GM19193 (cell line): ENCODE data around the gene SCRT2.
A peak's percentile ranks its signal among the peaks of the same experiment; 100 is the strongest.

Source experiments
- POLR2A ChIP-seq: IDR thresholded peaks from 4 replicates; pipeline ENCODE4 v1.6.1; 2011; ENCODE audit not compliant: insufficient read depth, insufficient read length; ENCODE audit errors: extremely low read depth

The SCRT2 gene

GRCh38 chr20:666877-667276 is 8.7 kb downstream of the SCRT2 start:
- TF ChIP-seq POLR2A = no peak

- TF ChIP-seq POLR2A = no peak
These were observed 10.3 kb downstream of the SCRT2 start for GRCh38 chr20:665276-665675.

GRCh38 chr20:664576-664975 is 11.0 kb downstream of the SCRT2 start:
- TF ChIP-seq POLR2A = no peak

- TF ChIP-seq POLR2A = no peak
These were observed 11.5 kb downstream of the SCRT2 start for GRCh38 chr20:664151-664550.

GRCh38 chr20:663315-664090 is 12.1 kb downstream of the SCRT2 start:
- no peak for TF ChIP-seq POLR2A

GRCh38 chr20:662277-663192 is 13.1 kb downstream of the SCRT2 start:
- no peak for TF ChIP-seq POLR2A

GRCh38 chr20:661474-662270 is 13.9 kb downstream of the SCRT2 start:
- TF ChIP-seq POLR2A = no peak

GRCh38 chr20:658731-659291 is 16.8 kb downstream of the SCRT2 start:
- TF ChIP-seq POLR2A = no peak

- no peak for TF ChIP-seq POLR2A
These were observed 17.4 kb downstream of the SCRT2 start for GRCh38 chr20:658202-658601.

- TF ChIP-seq POLR2A = no peak
These were observed 19.6 kb downstream of the SCRT2 start for GRCh38 chr20:655726-656624.

GRCh38 chr20:654417-654750 is 21.2 kb downstream of the SCRT2 start:
- no peak for TF ChIP-seq POLR2A

- TF ChIP-seq POLR2A = no peak
These were observed 21.8 kb downstream of the SCRT2 start for GRCh38 chr20:653590-654416.

- peak; percentile 54 for TF ChIP-seq POLR2A
These were observed 22.5 kb downstream of the SCRT2 start, which contains the start of gene SRXN1 for GRCh38 chr20:653110-653589. Gene SRXN1, minus strand, starts transcription at chr20:653200. Its CDS starts 15 bp downstream, at chr20:653185.
